Endometrial microvascular endothelial cells (primary cell): ENCODE results near the gene RAF1. TPM values are rescaled to one million over a fixed set of nuclear protein-coding genes. Genes with fewer than 3 reads are reported as not detected.

Experiments
- in situ Hi-C: cut with HindIII; loops from 2 replicates; pipeline ENCODE4 v1.10.0; 2017; ENCODE audit warnings: low sequenced_read_pairs, low pct_unique_long_range_greater_than_20kb; ENCODE audit errors: inconsistent ontology term
- total RNA-seq: library from RNA; depleted of rRNA; stranded (reverse); fragments of >200 nt; gene quantifications from one replicate; pipeline ENCODE4 v1.2.3, GENCODE V29; 2015; ENCODE audit errors: inconsistent ontology term

RAF1 gene
- total RNA-seq, 1 donor from 2014 or later, result 71.5 TPM

- in situ Hi-C loops, result no loop called here
These were observed 50.7 kb downstream of the RAF1 start for GRCh38 chr3:12613250-12613649.

GRCh38 chr3:12612514-12613226, 51.2 kb downstream of the RAF1 start:
- in situ Hi-C loops, result no loop called here

GRCh38 chr3:12611117-12611516, 52.8 kb downstream of the RAF1 start:
- in situ Hi-C loops, result no loop called here

GRCh38 chr3:12608376-12608775, 55.5 kb downstream of the RAF1 start:
- in situ Hi-C loops, result no loop called here

GRCh38 chr3:12603969-12604368, 59.9 kb downstream of the RAF1 start:
- in situ Hi-C loops, result no loop called here

- in situ Hi-C loops, result no loop called here
These were observed 62.8 kb downstream of the RAF1 start for GRCh38 chr3:12601072-12601471.

GRCh38 chr3:12598890-12599289, 65.0 kb downstream of the RAF1 start:
- in situ Hi-C loops, result no loop called here

GRCh38 chr3:12593473-12593872, 70.4 kb downstream of the RAF1 start:
- in situ Hi-C loops, result no loop called here

- in situ Hi-C loops, result no loop called here
These were observed 71.8 kb downstream of the RAF1 start for GRCh38 chr3:12591997-12592715.

GRCh38 chr3:12591456-12591855, 72.5 kb downstream of the RAF1 start:
- in situ Hi-C loops, result no loop called here

GRCh38 chr3:12590096-12590495, 73.8 kb downstream of the RAF1 start:
- in situ Hi-C loops, result no loop called here

GRCh38 chr3:12588039-12589009, 75.6 kb downstream of the RAF1 start:
- in situ Hi-C loops, result no loop called here

- in situ Hi-C loops, result no loop called here
These were observed 77.5 kb downstream of the RAF1 start for GRCh38 chr3:12586403-12586802.

GRCh38 chr3:12585970-12586369, 77.9 kb downstream of the RAF1 start:
- in situ Hi-C loops, result no loop called here

GRCh38 chr3:12585181-12585580, 78.7 kb downstream of the RAF1 start:
- in situ Hi-C loops, result no loop called here

GRCh38 chr3:12584083-12584482, 79.8 kb downstream of the RAF1 start:
- in situ Hi-C loops, result no loop called here

- in situ Hi-C loops, result no loop called here
These were observed 80.6 kb downstream of the RAF1 start for GRCh38 chr3:12583280-12583679.

GRCh38 chr3:12582730-12583129, 81.2 kb downstream of the RAF1 start:
- in situ Hi-C loops, result no loop called here

GRCh38 chr3:12579905-12580304, 84.0 kb downstream of the RAF1 start:
- in situ Hi-C loops, result no loop called here
